ENCODE measurements around the gene CDSN.
A peak's percentile ranks its signal among the peaks of the same experiment; 100 is the strongest.
"Not testable (repeated sequence)": the region's sequence is repeated elsewhere in the genome, so short reads cannot be mapped to it uniquely, and the experiment has no call there.

The CDSN gene

GRCh38 chr6:31120151-31120915 lies at the start of gene CDSN:
TSS of gene CDSN (minus strand) at chr6:31120446. CDS start at chr6:31120419, 27 bp downstream.
- no peak for DNase-seq

GRCh38 chr6:31169123-31169857 lies 49.0 kb upstream of the CDSN start:
- DNase-seq, result no peak

GRCh38 chr6:31168606-31169005 lies 48.4 kb upstream of the CDSN start:
- no peak for DNase-seq

DNA sequence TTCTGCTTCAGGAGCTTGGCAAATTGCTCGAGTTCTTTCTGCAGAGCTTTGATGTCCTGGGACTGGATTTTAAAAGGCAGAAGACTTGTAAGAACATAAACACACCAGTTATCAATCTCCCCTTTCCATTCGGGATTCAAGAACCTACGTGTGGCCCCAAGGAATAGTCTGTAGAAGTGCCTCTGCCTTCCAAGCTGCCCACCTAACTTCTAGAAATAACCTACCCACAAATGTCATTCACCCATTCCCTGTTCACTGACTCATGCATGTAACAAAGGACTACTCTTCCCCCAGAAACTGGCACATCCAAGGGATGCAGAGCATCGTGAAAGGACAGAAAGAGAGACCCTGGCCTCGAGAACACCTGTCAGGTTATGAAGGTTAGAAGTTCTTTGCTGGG lies 45.7 kb upstream of the CDSN start:
- DNase-seq, result no peak

DNA sequence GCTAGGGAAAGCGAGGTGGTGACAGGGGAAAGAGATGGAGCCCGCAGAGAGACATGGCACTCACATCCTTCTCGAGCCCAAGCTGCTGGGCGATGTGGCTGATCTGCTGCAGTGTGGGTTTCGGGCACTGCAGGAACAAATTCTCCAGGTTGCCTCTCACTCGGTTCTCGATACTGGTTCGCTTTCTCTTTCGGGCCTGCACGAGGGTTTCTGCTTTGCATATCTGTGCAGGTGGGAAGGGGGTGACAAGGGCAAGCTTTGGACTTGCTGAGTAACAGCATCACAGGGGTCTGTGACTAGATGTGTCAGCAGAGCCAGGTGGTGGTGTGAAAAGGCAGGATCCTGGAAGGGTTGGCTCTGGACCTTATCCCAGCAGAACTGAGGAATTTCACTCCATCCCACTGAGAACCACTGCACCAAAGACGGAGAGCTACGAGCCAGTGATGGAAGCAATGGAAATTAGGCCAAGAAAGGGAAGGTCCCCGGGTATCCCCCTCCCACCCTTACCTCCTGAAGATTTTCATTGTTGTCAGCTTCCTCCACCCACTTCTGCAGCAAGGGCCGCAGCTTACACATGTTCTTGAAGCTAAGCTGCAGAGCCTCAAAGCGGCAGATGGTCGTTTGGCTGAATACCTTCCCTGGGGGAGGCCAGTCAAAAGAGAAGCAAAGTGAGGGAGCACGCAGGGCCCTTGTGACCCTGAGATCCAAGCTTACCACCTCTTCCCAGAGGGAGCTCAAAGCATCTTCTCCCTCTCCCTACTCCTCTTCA lies 45.0 kb upstream of the CDSN start:
- not testable (repeated sequence) for DNase-seq

GRCh38 chr6:31164475-31165063 lies 44.3 kb upstream of the CDSN start:
- not testable (repeated sequence) for DNase-seq

- no peak for DNase-seq
Measured at GRCh38 chr6:31163922-31164321, 43.7 kb upstream of the CDSN start.

DNA sequence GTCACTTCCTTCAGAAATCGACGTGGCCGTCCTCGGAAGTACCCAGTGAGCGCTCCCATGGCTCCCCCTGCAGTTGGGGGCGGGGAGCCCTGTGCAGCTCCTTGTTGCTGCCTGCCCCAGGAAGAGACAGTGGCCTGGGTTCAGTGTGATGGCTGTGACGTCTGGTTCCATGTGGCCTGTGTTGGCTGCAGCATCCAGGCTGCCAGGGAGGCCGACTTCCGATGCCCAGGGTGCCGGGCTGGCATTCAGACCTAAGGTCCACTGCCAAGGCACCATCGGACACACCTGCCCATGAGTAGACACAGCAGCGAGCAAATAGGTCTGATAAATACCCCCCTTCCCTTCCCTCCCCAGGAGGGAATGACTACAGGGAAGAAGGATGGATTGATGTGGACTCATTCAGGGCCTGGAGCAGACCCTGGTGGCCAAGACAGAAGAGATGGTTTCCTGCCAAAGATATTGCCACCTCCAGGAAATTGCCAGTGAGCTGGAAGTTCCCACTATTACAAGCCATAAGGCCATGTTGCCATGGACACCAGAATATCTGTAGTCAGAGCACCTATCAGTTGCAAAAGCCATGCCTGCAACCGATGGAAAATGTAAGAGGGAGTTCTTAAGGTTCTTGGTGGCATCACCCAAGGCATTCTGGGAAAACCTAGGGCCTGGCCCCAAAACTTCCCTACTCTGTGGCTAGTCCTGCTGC lies 42.4 kb upstream of the CDSN start:
- DNase-seq, result no peak

DNA sequence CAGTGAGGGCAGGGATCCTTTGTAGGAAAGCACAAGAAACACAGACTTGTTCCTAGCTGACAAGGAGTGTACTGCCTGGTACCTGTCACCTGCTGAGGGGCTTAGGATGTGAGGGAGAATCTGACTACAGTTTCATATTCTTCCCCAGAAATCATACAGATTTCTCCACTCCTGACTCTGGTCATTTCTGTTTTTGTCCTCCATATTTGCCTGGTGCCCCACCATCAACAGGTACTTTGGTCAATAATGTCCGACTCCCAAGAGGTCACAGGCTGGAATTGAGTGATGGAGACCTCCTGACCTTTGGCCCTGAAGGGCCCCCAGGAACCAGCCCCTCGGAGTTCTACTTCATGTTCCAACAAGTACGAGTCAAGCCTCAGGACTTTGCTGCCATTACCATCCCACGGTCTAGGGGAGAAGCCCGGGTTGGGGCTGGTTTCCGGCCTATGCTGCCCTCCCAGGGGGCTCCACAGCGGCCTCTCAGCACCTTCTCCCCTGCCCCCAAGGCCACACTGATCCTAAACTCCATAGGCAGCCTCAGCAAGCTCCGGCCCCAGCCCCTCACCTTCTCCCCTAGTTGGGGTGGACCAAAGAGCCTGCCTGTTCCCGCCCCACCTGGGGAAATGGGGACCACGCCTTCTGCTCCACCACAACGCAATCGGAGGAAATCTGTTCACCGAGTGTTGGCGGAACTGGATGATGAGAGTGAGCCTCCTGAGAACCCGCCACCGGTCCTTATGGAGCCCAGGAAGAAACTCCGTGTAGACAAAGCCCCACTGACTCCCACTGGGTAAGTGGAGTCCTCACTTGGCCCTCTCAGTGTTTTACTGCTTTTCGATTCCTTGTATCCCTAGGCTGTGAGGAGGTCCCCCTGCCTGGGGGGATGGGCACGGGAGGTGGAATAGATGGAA lies 41.2 kb upstream of the CDSN start:
- DNase-seq, result no peak

DNA sequence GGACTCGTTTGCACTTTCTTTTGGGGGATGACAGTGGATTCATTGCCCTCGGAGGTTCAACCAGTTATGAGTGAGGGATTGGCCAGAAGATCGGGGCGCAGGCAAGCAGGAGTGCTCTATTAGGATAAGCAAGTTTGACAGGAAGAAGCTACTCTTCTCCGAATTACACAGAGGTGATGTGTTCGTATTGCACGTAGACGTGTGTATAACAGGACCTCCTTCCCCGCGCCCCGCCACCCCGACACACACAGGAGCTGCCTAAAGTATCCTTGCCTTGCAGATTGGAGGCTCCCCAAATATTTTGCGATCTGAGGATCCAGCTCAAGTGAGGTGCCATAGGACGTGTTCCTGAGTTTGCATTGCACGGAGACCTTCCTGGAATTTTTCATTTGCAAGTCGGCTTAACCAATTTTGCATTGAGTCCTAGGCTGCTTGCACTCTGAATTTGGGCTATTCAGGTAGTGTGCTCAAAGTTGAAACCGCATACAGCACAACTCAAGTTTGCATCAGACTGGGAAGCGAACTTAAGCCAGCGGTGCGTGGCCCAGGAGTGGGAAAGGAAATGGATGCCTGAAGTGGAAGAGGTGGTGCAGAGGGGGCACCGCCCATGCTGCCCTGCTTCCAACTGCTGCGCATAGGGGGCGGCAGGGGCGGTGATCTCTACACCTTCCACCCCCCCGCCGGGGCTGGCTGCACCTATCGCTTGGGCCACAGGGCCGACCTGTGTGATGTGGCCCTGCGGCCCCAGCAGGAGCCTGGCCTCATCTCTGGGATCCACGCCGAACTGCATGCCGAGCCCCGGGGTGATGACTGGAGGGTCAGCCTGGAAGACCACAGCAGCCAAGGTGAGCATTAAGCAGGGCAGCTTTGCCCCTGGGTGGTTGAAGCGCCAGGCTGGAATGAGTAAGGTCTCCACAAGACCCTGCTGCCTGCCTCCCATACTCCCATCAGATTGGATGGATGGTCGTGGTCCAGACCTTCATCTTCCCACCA lies 38.9 kb upstream of the CDSN start:
- DNase-seq, result peak in 4 of 6 experiments; percentile 14 to 56 (median 24)

- peak; percentile 97 to 99 (median 98) for DNase-seq
Measured at GRCh38 chr6:31158140-31158862, 38.1 kb upstream of the CDSN start, which contains the start of gene TCF19. TSS of gene TCF19 (plus strand) at chr6:31158589. CDS start at chr6:31159470, 881 bp downstream.

GRCh38 chr6:31157513-31158139 lies 37.4 kb upstream of the CDSN start, which contains the start of gene CCHCR1:
TSS of gene CCHCR1 (minus strand) at chr6:31157802. CDS start at chr6:31157600, 202 bp downstream.
- no peak for DNase-seq

DNA sequence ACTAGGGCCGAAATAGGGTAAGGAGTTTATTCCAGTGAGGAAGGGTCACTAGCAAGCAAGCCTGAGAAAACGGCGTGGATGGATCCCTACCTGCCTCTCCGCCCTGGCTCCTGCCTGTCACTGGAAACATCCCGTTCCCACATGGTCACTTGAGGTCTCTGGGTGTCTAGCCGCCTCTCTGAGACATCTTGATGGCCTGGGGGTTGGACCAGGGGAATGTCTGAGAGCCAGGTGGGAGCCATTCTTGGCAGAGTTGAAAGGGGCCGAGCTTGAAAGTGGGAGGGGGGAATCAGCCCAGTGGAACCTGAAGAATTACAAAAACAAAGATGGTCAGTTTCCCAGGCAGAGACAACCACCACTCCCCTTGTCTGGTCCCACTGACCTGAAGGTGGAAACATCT lies 36.4 kb upstream of the CDSN start:
- no peak for DNase-seq

GRCh38 chr6:31154436-31154835 lies 34.2 kb upstream of the CDSN start:
- DNase-seq, result no peak

DNA sequence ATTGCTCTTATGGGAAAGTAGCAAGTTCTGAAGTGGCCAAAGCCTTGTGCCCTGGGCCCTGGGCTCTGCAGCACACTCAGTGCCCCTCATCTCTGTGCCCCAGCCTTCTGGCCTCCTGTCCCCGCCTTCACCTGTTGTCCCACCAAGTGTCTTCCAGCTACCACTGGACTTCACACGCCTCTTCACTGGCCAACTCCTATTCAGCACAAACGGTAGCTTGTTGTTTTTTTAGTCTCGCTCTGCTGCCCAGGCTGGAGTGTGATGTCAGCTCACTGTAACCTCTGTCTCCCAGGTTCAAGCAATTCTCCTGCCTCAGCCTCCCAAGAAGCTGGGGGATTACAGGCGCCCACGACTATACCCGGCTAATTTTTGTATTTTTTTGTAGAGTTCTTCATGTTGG lies 32.5 kb upstream of the CDSN start:
- DNase-seq, result no peak

- no peak for DNase-seq
Measured at GRCh38 chr6:31149827-31150447, 29.7 kb upstream of the CDSN start.

DNA sequence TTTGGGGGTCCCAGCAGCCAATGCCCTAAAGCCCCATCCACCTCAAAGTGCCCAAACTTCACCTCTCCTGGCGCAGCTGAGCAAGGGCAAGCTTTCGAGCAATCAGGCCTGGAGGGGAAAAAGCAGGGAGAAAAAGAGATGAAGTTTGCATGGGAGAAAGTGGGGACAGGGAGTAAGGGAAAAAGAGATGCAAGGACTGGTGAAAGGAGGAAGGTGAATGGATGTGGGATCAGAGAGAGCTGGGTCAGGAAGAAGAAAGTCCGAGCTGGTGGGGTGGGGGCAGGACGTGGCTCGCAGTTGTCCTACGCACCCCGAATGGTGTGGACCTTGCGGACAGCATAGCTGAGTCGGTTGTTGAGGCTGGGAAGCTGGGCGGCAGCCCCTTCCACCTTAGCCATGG lies 25.1 kb upstream of the CDSN start:
- no peak for DNase-seq

- DNase-seq, result no peak
Measured at GRCh38 chr6:31144970-31145340, 24.7 kb upstream of the CDSN start.

Data from stimulated activated naive CD4-positive, alpha-beta T cell (primary cell).